HG03139 (cell line): ENCODE data around the gene KTI12.
"Not testable (repeated sequence)": the region's sequence is repeated elsewhere in the genome, so short reads cannot be mapped to it uniquely, and the experiment has no call there.

Experiments
- ATAC-seq: cut with Tn5 transposase; IDR thresholded peaks from one replicate; pipeline ENCODE4 v1.9.1; 2021; ENCODE audit not compliant: unreplicated experiment

The KTI12 gene

GRCh38 chr1:52033190-52034049, at the start of gene KTI12:
Gene KTI12, minus strand, starts transcription at chr1:52033810. Its CDS starts 49 bp downstream, at chr1:52033761.
- ATAC-seq, result peak; percentile 76

DNA sequence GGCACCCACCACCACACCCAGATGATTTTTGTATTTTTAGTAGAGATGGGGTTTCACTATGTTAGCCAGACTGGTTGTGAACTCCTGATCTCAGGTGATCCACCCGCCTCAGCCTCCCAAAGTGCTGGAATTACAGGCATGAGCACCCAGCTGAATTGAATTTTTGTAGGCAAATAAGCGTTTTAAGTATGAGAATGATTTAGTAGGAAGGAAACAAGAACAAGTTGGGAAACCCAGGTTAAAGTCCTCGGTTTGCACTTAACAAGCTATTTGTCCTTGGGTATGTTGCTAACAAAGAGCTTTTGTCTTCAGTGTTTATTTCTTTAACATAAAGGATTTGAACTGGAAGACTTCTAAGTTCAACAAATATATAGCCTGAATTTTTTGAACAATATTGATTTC, 46.4 kb upstream of the KTI12 start:
- no peak for ATAC-seq

- not testable (repeated sequence) for ATAC-seq
These were observed 43.7 kb upstream of the KTI12 start for GRCh38 chr1:52077277-52077676.

- ATAC-seq, result no peak
These were observed 38.7 kb upstream of the KTI12 start for GRCh38 chr1:52072291-52072690.

- no peak for ATAC-seq
These were observed 37.1 kb upstream of the KTI12 start for GRCh38 chr1:52070704-52071103.

- no peak for ATAC-seq
These were observed 29.6 kb upstream of the KTI12 start for GRCh38 chr1:52063192-52063591.

DNA sequence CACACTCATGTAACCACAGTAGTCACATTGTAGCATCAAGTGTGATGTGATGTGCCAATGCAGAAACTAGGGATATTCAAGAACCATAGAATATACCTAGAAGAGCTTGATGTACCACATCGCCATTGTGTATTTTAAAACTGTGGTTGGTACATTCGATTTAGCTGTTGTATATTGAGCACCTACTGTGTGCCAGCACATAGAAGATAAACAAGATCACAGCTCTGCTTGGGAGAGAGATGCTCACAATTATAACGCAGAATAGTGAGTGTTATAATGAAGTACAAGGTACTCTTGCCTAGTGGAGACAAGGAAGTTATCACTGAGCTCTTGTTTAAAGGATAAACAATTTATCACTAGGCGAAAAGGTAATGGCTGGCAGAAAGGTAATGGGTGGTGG, 27.2 kb upstream of the KTI12 start:
- no peak for ATAC-seq

DNA sequence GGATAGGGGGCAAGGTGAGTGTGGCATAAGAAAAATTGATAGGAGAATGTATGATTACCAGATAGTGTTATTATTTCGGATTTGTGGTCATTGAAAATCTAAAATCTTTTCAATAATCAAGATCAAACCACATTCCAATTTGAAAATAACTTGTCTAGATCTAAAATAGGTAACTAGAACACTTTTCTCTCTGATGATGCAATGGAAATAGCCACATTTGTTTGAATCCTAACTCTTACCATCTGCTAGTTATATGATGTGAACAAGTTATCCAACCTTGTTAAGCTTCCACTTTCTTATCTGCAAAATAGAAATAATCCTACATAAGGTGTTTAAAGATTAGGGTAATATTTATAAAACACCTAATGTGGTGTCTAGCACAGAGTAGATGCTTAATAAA, 26.3 kb upstream of the KTI12 start:
- ATAC-seq, result no peak

DNA sequence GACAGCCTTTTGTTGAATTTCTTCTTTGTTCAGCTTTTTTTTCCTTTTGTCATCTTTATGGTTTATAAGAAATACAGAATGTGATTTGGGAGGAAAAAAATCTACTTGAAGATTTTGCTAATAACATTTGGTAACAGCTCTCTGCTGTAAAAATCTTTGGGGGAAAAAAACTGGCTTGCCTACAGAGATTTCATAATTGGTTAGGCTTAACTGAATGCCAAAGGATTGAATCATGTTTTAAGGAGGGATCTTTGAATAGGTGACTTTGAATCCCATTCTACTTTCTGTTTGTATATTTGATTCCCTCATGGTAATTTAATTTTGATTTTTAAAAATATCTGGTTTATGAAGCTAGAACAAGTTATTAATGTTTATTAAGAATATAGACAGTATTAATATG, 25.7 kb upstream of the KTI12 start:
- ATAC-seq, result no peak

GRCh38 chr1:52057876-52058415, 24.3 kb upstream of the KTI12 start:
- ATAC-seq, result no peak

DNA sequence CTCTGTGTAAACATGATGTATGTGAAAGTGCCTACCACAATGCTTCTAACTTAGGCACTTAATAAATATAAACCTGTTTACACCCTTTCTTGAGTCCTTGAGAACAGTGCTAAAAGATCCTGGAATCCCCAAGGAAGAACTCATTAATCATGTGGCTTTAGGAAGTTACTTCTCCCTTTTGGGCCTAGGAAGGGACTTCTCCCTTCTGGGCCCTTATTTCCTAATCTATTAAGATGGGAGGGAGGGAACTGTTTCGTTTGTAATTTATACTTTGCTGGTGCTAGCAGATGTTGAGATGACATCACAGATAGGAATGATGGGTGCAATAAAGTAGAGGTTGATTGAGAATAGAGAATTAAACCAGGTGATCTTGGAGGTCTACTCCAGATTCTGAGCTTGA, 23.6 kb upstream of the KTI12 start:
- no peak for ATAC-seq

DNA sequence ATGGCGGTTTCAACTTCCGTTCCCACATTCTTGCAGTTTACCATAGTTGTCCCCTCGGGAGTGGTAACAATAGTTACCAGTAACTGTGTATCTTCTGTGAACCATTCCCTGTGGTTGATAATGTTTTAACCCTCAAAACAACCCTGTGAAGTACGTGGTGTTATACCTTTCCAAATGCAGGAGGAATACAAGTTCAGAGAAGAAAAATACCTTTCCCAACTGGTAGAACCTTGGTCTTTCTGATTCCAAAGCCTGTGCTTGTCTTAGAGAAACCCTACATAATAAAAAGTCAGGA, 23.3 kb upstream of the KTI12 start:
- ATAC-seq, result no peak

- peak; percentile 75 for ATAC-seq
These were observed 22.7 kb upstream of the KTI12 start, which contains the start of gene BTF3L4 for GRCh38 chr1:52056163-52056936. Gene BTF3L4, plus strand, starts transcription at chr1:52056295. Its CDS starts 3,553 bp downstream, at chr1:52059848.

DNA sequence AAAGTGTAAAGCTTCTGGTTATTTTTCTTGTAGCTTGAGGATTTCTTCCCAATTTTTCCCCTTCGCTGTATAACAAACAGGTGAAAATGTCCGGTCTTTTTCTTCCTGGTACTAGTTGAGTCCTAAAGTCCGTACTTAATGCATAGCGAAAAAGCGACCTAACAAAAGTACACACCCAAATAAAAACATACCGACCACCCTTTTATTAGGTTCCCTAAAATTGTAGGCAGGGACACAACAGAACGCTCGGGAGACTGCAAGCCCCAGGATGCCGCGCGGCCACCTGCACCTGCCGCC, 22.2 kb upstream of the KTI12 start:
- ATAC-seq, result no peak

DNA sequence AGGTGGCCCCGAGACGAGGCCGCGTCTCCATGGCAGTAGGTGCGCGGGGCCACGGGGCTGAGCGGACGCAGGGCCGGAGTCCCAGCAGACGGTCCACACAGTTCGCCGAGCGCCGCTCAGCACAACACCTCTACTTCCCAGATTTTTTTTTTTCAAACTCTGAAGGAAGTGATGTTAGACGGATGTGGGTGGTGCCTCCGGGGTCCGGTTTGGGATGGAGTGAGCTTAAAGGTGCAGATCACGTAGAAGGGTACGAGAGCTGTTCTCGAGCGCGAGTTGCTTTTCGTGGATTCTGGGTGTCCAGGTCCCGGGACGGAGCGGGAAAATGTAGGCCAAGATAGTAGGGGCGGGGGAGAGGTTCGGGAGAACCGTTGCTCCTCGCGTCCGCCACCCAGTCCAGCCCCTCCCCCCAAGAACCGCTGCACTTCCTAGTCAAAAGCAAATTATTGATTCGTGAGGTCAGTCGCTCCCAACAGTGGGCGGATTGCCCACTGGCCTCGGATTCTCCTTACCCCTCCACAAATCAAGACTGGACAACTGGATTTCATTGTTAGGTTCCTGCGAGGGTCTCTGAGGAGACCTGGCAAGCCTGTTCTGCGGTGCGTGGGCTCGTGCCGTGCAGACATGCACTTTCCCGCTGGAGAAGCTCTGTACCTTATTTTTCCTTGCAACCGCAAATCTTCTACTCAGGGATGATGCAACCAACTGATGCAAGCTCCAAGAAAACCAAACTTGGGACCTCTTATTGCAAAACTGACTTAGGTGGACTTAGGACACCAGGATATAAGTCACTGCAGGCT, 21.7 kb upstream of the KTI12 start, which contains the start of gene TXNDC12:
Gene TXNDC12 (minus strand): TSS at position 126 of the 800 bp plus-strand sequence. CDS start 95 bp downstream, at position 31.
- ATAC-seq, result peak; percentile 26

DNA sequence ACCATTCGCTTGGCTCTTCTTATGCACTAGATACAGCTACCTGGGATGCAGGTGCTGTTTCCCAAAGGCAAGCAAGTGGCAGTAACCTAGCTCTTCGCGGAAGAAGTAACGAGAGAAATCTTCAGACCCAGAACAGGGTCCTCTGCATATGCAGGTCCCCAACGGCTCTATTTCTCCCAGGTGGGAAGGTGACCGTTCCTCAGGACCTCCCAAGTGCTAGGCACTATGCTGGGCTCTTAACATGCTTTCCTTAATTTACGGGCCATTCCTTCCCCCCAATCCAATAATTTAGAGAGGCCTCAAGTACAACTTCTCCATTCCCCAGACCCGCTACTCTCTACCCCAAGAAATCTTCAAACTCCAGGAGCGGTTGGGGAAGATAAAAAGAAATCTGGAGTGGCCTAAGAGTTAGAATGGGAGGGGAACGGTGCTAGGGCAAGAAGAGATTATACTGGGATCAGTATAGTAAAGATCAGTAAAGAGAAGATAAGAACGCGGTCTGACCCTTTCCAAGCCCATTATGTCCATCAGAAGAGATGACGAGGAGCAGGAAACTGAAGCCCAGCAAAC, 21.0 kb upstream of the KTI12 start:
- no peak for ATAC-seq

DNA sequence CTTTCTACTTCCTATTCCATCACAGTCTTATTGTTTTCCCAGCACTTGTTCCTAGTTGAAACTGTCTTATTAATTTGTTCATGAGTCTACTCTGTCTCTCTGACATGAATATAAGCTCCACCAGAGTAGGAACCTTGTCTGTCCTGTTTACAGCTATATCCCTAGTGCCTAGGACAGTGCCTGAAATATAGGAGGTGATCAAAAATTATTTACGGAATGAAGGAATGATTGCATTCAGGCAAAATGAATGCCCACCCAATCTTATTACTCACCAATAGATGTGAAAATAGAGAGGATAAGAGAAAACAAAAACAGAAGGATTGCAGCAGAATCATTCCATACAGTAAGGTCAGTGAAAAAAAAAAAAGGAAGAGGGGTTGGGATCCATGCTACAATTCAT, 20.3 kb upstream of the KTI12 start:
- ATAC-seq, result no peak

DNA sequence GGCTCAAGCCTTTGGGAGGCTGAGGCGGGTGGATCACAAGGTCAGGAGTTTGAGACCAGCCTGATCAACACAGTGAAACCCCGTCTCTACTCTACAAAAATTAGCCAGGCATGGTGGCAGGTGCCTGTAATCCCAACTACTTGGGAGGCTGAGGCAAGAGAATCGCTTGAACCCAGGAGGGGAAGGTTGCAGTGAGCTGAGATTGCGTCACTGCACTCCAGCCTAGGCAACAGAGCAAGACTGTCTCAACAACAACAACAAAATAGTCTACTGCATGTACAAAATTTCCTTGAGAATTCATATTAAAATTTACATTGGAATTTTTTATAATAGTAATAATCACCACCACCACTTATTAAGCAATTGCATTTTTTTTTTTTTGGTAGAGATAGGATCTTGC, 15.7 kb upstream of the KTI12 start:
- ATAC-seq, result not testable (repeated sequence)

GRCh38 chr1:52045666-52046195, 12.1 kb upstream of the KTI12 start:
- ATAC-seq, result not testable (repeated sequence)

GRCh38 chr1:52045236-52045635, 11.6 kb upstream of the KTI12 start:
- no peak for ATAC-seq
